ENCODE measurements around the gene DAP. TPM values are rescaled to one million over a fixed set of nuclear protein-coding genes. Genes with fewer than 3 reads are reported as not detected.

Gene DAP
- total and polyA plus RNA-seq, 2 of the 4 experiments (the other 2 are of a cell fraction), result 49.6 to 189 TPM

DNA sequence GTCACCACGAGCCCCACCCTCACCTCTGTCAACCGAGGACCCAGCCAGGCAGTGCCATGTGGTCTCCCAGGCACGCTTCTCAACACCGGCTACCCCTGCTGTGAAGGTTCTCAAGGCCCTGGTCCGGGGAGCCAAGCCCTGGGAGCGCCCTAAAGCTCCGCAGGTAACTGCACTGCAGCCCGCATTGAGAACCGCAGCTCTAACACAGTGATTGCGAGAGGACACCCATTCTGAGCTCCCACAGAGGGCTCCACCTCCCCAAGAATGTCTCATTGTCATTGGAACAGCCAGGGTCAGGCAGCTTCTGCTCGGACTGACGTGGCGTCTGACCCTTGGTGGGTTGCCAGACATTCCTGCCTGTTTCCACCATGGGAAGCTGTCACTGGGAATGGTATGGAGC, 108.9 kb downstream of the DAP start:
- Histone ChIP-seq H3K9ac (ENCODE audit: low read depth, low read length) (no peak overlapping the region), H3K14ac (replicated peaks; ENCODE audit: low read depth, low read length) (no peak overlapping the region), H3K27me3 (ENCODE audit: control insufficient read depth, insufficient read depth, low read length) (no peaks in the 10 kb centered on the region), H3K4ac (ENCODE audit: low read depth, low read length) (no peak overlapping the region), H3K27ac (ENCODE audit: insufficient read depth, low read length) (no peak overlapping the region), H3K4me1 (ENCODE audit: control insufficient read depth, insufficient read depth, low read length) (peaks cover 2% of the 10 kb centered on the region; the same call in 1 of the 2 replicates), H3K23ac (ENCODE audit: low read depth, low read length) (no peak overlapping the region), H3K4me2 (ENCODE audit: low read depth, low read length) (no peak overlapping the region), H3K56ac (ENCODE audit: extremely low read depth, insufficient read depth, low read length) (no peak overlapping the region), H4K91ac (ENCODE audit: insufficient read depth, low read depth, low read length) (no peak overlapping the region), H3K9me1 (ENCODE audit: insufficient read depth, low read length) (peaks cover 10% of the 10 kb centered on the region), H3K9me3 (ENCODE audit: control insufficient read depth, insufficient read depth, low read length) (no peaks in the 10 kb centered on the region), H2AK9ac (replicated peaks; ENCODE audit: low read depth, low read length, poor library complexity) (peak overlapping the region; percentile 20), H2BK120ac (ENCODE audit: low read depth, low read length) (no peak overlapping the region), H3K18ac (ENCODE audit: low read depth, low read length) (no peak overlapping the region), H4K20me1 (ENCODE audit: insufficient read depth, low read length) (peaks cover 37% of the 10 kb centered on the region), H2BK15ac (ENCODE audit: low read depth, low read length) (no peak overlapping the region), H2BK5ac (ENCODE audit: low read depth, low read length, poor library complexity, severe bottlenecking) (no peak overlapping the region), H3K36me3 (ENCODE audit: control insufficient read depth, insufficient read depth, low read length) (peaks cover 55% of the 10 kb centered on the region; the same call in 1 of the 2 replicates), H4K8ac (ENCODE audit: low read depth in 2 of 2, low read length in 2 of 2) (no peak overlapping the region), H2BK20ac (ENCODE audit: low read depth, low read length) (no peak overlapping the region), H2AFZ (replicated peaks; ENCODE audit: low read length, poor library complexity) (no peak overlapping the region), H3K4me3 (ENCODE audit: insufficient read depth, low read depth, low read length) (no peak overlapping the region), H3K79me1 (ENCODE audit: low read depth in 1 of 2, low read length in 2 of 2) (peaks cover 4 to 21% of the 10 kb centered on the region in 2 experiments), H4K5ac (ENCODE audit: low read depth, low read length) (no peak overlapping the region), H2AK5ac (ENCODE audit: low read depth, low read length) (no peak overlapping the region)
- ChIA-PET POLR2A (ENCODE audit: unreplicated experiment) (no interaction called here), CTCF (no interaction called here)
- in situ Hi-C loops (cut with MboI; ENCODE audit: low sequenced_read_pairs) (no loop called here), intact Hi-C loops (cut with micrococcal nuclease) (no loop called here), dilution Hi-C loops (cut with HindIII; ENCODE audit: low sequenced_read_pairs, unreplicated experiment) (no loop called here)
- DNase-seq (peak; percentile 59), ATAC-seq (ENCODE audit: low read depth) (peak; percentile 54)
- WGBS, 2 experiments (ENCODE audit: extremely low coverage in 2 of 2, insufficient read length in 1 of 2), result 90% methylated on average over 12 of the region's 13 CpGs; no CpG with 5 or more reads in 1 of the 2 experiments
- TF ChIP-seq POLR2A (IDR thresholded peaks at IDR 0.05; ENCODE audit: low read depth, low read length) (no peak), CEBPB (IDR thresholded peaks at IDR 0.05; ENCODE audit: low read depth, low read length) (no peak), MXI1 (IDR thresholded peaks at IDR 0.05; ENCODE audit: borderline replicate concordance, low read depth, low read length) (no peak), MAFK (IDR thresholded peaks at IDR 0.05; ENCODE audit: low read depth, low read length) (no peak)
- TF ChIP-seq, protein P1, sequence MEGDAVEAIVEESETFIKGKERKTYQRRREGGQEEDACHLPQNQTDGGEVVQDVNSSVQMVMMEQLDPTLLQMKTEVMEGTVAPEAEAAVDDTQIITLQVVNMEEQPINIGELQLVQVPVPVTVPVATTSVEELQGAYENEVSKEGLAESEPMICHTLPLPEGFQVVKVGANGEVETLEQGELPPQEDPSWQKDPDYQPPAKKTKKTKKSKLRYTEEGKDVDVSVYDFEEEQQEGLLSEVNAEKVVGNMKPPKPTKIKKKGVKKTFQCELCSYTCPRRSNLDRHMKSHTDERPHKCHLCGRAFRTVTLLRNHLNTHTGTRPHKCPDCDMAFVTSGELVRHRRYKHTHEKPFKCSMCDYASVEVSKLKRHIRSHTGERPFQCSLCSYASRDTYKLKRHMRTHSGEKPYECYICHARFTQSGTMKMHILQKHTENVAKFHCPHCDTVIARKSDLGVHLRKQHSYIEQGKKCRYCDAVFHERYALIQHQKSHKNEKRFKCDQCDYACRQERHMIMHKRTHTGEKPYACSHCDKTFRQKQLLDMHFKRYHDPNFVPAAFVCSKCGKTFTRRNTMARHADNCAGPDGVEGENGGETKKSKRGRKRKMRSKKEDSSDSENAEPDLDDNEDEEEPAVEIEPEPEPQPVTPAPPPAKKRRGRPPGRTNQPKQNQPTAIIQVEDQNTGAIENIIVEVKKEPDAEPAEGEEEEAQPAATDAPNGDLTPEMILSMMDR (conservative IDR thresholded peaks at IDR 0.05; ENCODE audit: low read depth, low read length), result no peak
- no TSS peak for BruUV-seq (replicated peaks)
